Panc1 (cell line): ENCODE measurements around the gene RANBP3L. TPM values are rescaled to one million over a fixed set of nuclear protein-coding genes. Genes with fewer than 3 reads are reported as not detected.

Experiments
- ATAC-seq: fragments of 200-7000 bp; cut with Tn5 transposase; 2 replicates; pipeline ENCODE4 v1.9.1; 2020; ENCODE audit warnings: mild to moderate bottlenecking, moderate library complexity
- BruUV-seq: library from RNA; stranded (reverse); fragments of 400-500 nt; replicated peaks from 2 replicates; lab custom pipeline; 2021; lab: Mats Ljungman, UMichigan
- CTCF ChIA-PET: fragments of 300-600 bp; sonication (Branson Sonifier 250); formaldehyde crosslinking; loops from one replicate; lab custom pipeline; 2022; ENCODE audit warnings: antibody characterized with exemption; lab: Charles Lee
- POLR2A ChIA-PET: fragments of 300-600 bp; sonication (Branson Sonifier 250); formaldehyde crosslinking; loops from one replicate; lab custom pipeline; 2022; ENCODE audit warnings: antibody characterized with exemption; lab: Charles Lee
- DNase-seq: peaks from one replicate; pipeline ENCODE4 v3.0.0-alpha.2; 2010; ENCODE audit warnings: low read depth, low spot score
- H3K27ac ChIP-seq: 2 replicates; pipeline ENCODE4 v1.5.1; 2011; ENCODE audit warnings: mild to moderate bottlenecking, low read length, inconsistent platforms
- H3K27me3 ChIP-seq: fragments of 200-500 bp; sonication (Bioruptor generic); 2 replicates; pipeline ENCODE4 v1.6.0; 2014; ENCODE audit warnings: low read length, inconsistent platforms; ENCODE audit not compliant: control insufficient read depth, insufficient read depth
- H3K36me3 ChIP-seq: fragments of 200-500 bp; sonication (Bioruptor generic); 2 replicates; pipeline ENCODE4 v1.5.1; 2014; ENCODE audit warnings: inconsistent platforms, mild to moderate bottlenecking, low read length, moderate library complexity; ENCODE audit not compliant: control insufficient read depth, insufficient read depth
- H3K4me1 ChIP-seq: 2 replicates; pipeline ENCODE4 v1.5.1; 2011; ENCODE audit warnings: inconsistent platforms, mild to moderate bottlenecking, low read length, moderate library complexity; ENCODE audit not compliant: control insufficient read depth, insufficient read depth
- H3K4me3 ChIP-seq, 2 experiments: 2 replicates each; pipeline ENCODE4 v1.5.1; 2011 to 2012; ENCODE audit warnings: low read depth in 2 of 2, low read length in 2 of 2, mild to moderate bottlenecking in 2 of 2, inconsistent platforms in 1 of 2, moderate library complexity in 1 of 2
- H3K9me3 ChIP-seq: fragments of 200-500 bp; sonication (Bioruptor generic); 2 replicates; pipeline ENCODE4 v1.5.1; 2014; ENCODE audit warnings: low read depth, mild to moderate bottlenecking, inconsistent platforms, low read length, moderate library complexity; ENCODE audit not compliant: control insufficient read depth, insufficient read depth
- POLR2AphosphoS5 ChIP-seq: IDR thresholded peaks from 2 replicates; pipeline ENCODE4 v1.6.1; 2012; ENCODE audit warnings: mild to moderate bottlenecking, low read depth, low read length, moderate library complexity
- REST ChIP-seq, 2 experiments: IDR thresholded peaks; 2 replicates each; pipeline ENCODE4 v1.6.1; 2011 to 2012; ENCODE audit warnings: low read depth in 2 of 2, control low read depth in 1 of 2, low read length in 1 of 2, mild to moderate bottlenecking in 1 of 2, moderate library complexity in 1 of 2; ENCODE audit not compliant: insufficient read depth in 1 of 2
- SIN3A ChIP-seq: IDR thresholded peaks from 2 replicates; pipeline ENCODE4 v1.6.1; 2012; ENCODE audit warnings: low read depth, mild to moderate bottlenecking, low read length, moderate library complexity, borderline replicate concordance; ENCODE audit not compliant: insufficient read depth
- TCF7L2 ChIP-seq: IDR thresholded peaks from 2 replicates; pipeline ENCODE4 v1.6.1; 2011; ENCODE audit warnings: mild to moderate bottlenecking, low read depth, low read length, inconsistent platforms
- in situ Hi-C: cut with HindIII; loops from 2 replicates; pipeline ENCODE4 v1.10.0; 2016; ENCODE audit warnings: low sequenced_read_pairs, low pct_unique_long_range_greater_than_20kb
- intact Hi-C: fragments of 100-400 bp; cut with micrococcal nuclease; formaldehyde crosslinking; loops from one replicate; pipeline ENCODE4 v1.10.0; 2022; ENCODE audit not compliant: unreplicated experiment
- total RNA-seq: library from RNA; stranded (reverse); gene quantifications from one replicate; pipeline ENCODE4 v1.2.1, GENCODE V29; 2021; ENCODE audit not compliant: unreplicated experiment
- TF ChIP-seq, protein P1 (sequence below): fragments of 450-650 bp; IDR thresholded peaks from 2 replicates; pipeline ENCODE4 v1.5.1; 2017; ENCODE audit warnings: mild to moderate bottlenecking

Gene RANBP3L
- total RNA-seq, 1 experiment from 2014 or later: 0.28 TPM

DNA sequence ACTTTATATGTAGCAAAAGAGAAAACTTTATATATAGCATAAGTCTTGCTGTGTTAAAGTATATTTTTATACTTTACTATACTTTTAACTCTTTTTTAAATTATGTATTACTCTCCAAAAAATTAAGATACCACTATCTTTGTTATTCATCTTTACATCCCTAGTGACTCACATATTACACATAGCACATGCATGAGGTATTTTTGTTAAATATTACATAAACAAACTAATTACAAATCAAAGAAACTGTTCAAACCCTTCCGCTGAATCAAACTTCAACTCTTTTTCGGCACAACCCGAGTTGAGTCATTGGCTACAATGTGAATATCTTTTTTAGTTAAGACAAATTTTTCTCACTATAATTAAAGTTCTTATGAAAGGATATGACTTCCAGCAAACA is 92.0 kb downstream of the RANBP3L start:
- H3K4me1 ChIP-seq: no peaks in the 10 kb centered on the region
- ChIA-PET POLR2A (no interaction called here), CTCF (no interaction called here)
- in situ Hi-C loops (no loop called here), intact Hi-C loops (no loop called here)
- no peaks in the 10 kb centered on the region; the same call in 1 of the 2 replicates for H3K36me3 ChIP-seq
- H3K27ac ChIP-seq: no peak overlapping the region
- DNase-seq: no peak
- no peak overlapping the region for H3K4me3 ChIP-seq
- H3K9me3 ChIP-seq: no peaks in the 10 kb centered on the region
- no peaks in the 10 kb centered on the region for H3K27me3 ChIP-seq
- TF ChIP-seq, protein P1, sequence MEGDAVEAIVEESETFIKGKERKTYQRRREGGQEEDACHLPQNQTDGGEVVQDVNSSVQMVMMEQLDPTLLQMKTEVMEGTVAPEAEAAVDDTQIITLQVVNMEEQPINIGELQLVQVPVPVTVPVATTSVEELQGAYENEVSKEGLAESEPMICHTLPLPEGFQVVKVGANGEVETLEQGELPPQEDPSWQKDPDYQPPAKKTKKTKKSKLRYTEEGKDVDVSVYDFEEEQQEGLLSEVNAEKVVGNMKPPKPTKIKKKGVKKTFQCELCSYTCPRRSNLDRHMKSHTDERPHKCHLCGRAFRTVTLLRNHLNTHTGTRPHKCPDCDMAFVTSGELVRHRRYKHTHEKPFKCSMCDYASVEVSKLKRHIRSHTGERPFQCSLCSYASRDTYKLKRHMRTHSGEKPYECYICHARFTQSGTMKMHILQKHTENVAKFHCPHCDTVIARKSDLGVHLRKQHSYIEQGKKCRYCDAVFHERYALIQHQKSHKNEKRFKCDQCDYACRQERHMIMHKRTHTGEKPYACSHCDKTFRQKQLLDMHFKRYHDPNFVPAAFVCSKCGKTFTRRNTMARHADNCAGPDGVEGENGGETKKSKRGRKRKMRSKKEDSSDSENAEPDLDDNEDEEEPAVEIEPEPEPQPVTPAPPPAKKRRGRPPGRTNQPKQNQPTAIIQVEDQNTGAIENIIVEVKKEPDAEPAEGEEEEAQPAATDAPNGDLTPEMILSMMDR: no peak
- no peak for TF ChIP-seq REST (IDR thresholded peaks at IDR 0.05; ENCODE audit: insufficient read depth in 1 of 2, low read depth in 2 of 2, low read length in 1 of 2)
- no peak for TF ChIP-seq POLR2AphosphoS5
- no peak for TF ChIP-seq TCF7L2
- no peak for ATAC-seq
- no TSS peak for BruUV-seq

GRCh38 chr5:36208786-36209185 is 92.9 kb downstream of the RANBP3L start:
- H3K27me3 ChIP-seq: no peaks in the 10 kb centered on the region
- intact Hi-C loops: no loop called here
- CTCF ChIA-PET: no interaction called here
- BruUV-seq: no TSS peak
- TF ChIP-seq, protein P1: no peak
- no peak for TF ChIP-seq TCF7L2
- H3K9me3 ChIP-seq: no peaks in the 10 kb centered on the region
- in situ Hi-C loops: no loop called here
- H3K27ac ChIP-seq: no peak overlapping the region
- POLR2A ChIA-PET: no interaction called here
- no peak overlapping the region for H3K4me3 ChIP-seq
- DNase-seq (no peak), ATAC-seq (no peak)
- no peaks in the 10 kb centered on the region for H3K4me1 ChIP-seq
- H3K36me3 ChIP-seq: no peaks in the 10 kb centered on the region; the same call in 1 of the 2 replicates

- no peak for DNase-seq
- H3K36me3 ChIP-seq: no peaks in the 10 kb centered on the region; the same call in 1 of the 2 replicates
- H3K27me3 ChIP-seq: no peaks in the 10 kb centered on the region
- no peak for ATAC-seq
- TF ChIP-seq TCF7L2 (no peak), REST (IDR thresholded peaks at IDR 0.05; ENCODE audit: insufficient read depth in 1 of 2, low read depth in 2 of 2, low read length in 1 of 2) (no peak), POLR2AphosphoS5 (no peak), SIN3A (no peak)
- TF ChIP-seq, protein P1: no peak
- ChIA-PET CTCF (no interaction called here), POLR2A (no interaction called here)
- in situ Hi-C loops: no loop called here
- intact Hi-C loops: no loop called here
- H3K9me3 ChIP-seq: no peaks in the 10 kb centered on the region
- H3K4me1 ChIP-seq: no peaks in the 10 kb centered on the region
- H3K4me3 ChIP-seq: no peak overlapping the region
- no TSS peak for BruUV-seq
- H3K27ac ChIP-seq: no peak overlapping the region
These were observed 94.8 kb downstream of the RANBP3L start for GRCh38 chr5:36206913-36207312.
